H1 (cell line): ENCODE measurements around the gene CACNG8. TPM values are rescaled to one million over a fixed set of nuclear protein-coding genes. Genes with fewer than 3 reads are reported as not detected.

Source experiments
- CHD1 ChIP-seq: IDR thresholded peaks from 2 replicates; pipeline ENCODE4 v1.6.1; 2012; ENCODE audit warnings: low read depth, low read length, improper control_type of control experiment
- CHD2 ChIP-seq: IDR thresholded peaks from 2 replicates; pipeline ENCODE4 v1.6.1; 2012; ENCODE audit warnings: low read length, improper control_type of control experiment
- CHD7 ChIP-seq: fragments of 300-600 bp; sonication (generic); IDR thresholded peaks from 2 replicates; pipeline ENCODE4 v1.7.1; 2012; ENCODE audit warnings: low read length, moderate library complexity, mild to moderate bottlenecking, inconsistent platforms; ENCODE audit not compliant: insufficient replicate concordance
- HDAC2 ChIP-seq, 2 experiments: fragments of 300-600 bp in 1 of 2; sonication (generic) in 1 of 2; IDR thresholded peaks; 2 replicates each; pipeline ENCODE4 v1.6.1; 2011 to 2012; ENCODE audit warnings: low read depth in 2 of 2, low read length in 2 of 2, mild to moderate bottlenecking in 2 of 2, moderate library complexity in 2 of 2, borderline replicate concordance in 1 of 2, inconsistent platforms in 1 of 2
- KDM1A ChIP-seq: fragments of 200-600, 300-600 bp; sonication (generic); IDR thresholded peaks from 2 replicates; pipeline ENCODE4 v1.7.1; 2016; ENCODE audit warnings: mild to moderate bottlenecking, low read length, borderline replicate concordance
- RBBP5 ChIP-seq: IDR thresholded peaks from 2 replicates; pipeline ENCODE4 v1.7.1; 2012; ENCODE audit warnings: low read depth, mild to moderate bottlenecking, inconsistent platforms, low read length, moderate library complexity, borderline replicate concordance
- RXRA ChIP-seq: IDR thresholded peaks from 2 replicates; pipeline ENCODE4 v1.6.1; 2011; ENCODE audit warnings: low read depth, mild to moderate bottlenecking, low read length, moderate library complexity; ENCODE audit not compliant: insufficient read depth
- SUZ12 ChIP-seq: fragments of 200-600 bp; sonication (generic); IDR thresholded peaks from 2 replicates; pipeline ENCODE4 v1.6.1; 2012; ENCODE audit warnings: mild to moderate bottlenecking, inconsistent platforms, low read length, moderate library complexity, mixed read lengths
- TCF12 ChIP-seq: IDR thresholded peaks from 2 replicates; pipeline ENCODE4 v1.6.1; 2011; ENCODE audit warnings: low read depth, mild to moderate bottlenecking, low read length
- USF2 ChIP-seq: IDR thresholded peaks from 2 replicates; pipeline ENCODE4 v1.6.1; 2011; ENCODE audit warnings: low read length, improper control_type of control experiment
- YY1 ChIP-seq: IDR thresholded peaks from 2 replicates; pipeline ENCODE4 v1.6.1; 2011; ENCODE audit warnings: low read depth, mild to moderate bottlenecking, low read length
- polyA plus RNA-seq, 7 experiments: library from polyadenylated mRNA; depleted of rRNA in 3 of 7; stranded (reverse) in 5 of 7; unstranded in 2 of 7; fragments of >200 nt in 5 of 7; fragments of 200-250 nt in 2 of 7; gene quantifications; 1 replicate in 5 of 7; 2 replicates in 1 of 7; 4 replicates in 1 of 7; pipeline versions ENCODE4 v1.2.1 to v1.2.3, GENCODE V29; 2011 to 2013; ENCODE audit warnings: missing spikeins in 2 of 7, mixed read lengths in 2 of 7
- total RNA-seq: library from RNA; stranded (reverse); fragmentation: NEBNext Ultra II Directional; extraction: Animal tissue kit (Norgen Biotek cat#: 25700); gene quantifications from 2 replicates; pipeline ENCODE4 v1.2.1, GENCODE V29; 2021

CACNG8 gene
- total and polyA plus RNA-seq, 2 of the 8 experiments (the other 6 are each of a cell fraction or from before 2014, with no cell fraction given) = 0.41 to 4.5 TPM

GRCh38 chr19:53993448-53993847 lies 30.7 kb downstream of the CACNG8 start (continued):
- TF ChIP-seq CHD7 (no peak), RBBP5 (no peak), RXRA (no peak), CHD1 (no peak), SUZ12 (no peak), HDAC2 (IDR thresholded peaks at IDR 0.05; ENCODE audit: borderline replicate concordance in 1 of 2, low read depth in 2 of 2, low read length in 2 of 2) (no peak), CHD2 (no peak), YY1 (no peak), KDM1A (no peak), TCF12 (no peak), USF2 (no peak)
